ENCODE measurements around the gene PADI4. TPM values are rescaled to one million over a fixed set of nuclear protein-coding genes. Genes with fewer than 3 reads are reported as not detected.
A peak's percentile ranks its signal among the peaks of the same experiment; 100 is the strongest.
"Not testable (repeated sequence)": the region's sequence is repeated elsewhere in the genome, so short reads cannot be mapped to it uniquely, and the experiment has no call there.

PADI4 gene
- total RNA-seq, 1 donor from 2014 or later, result not detected

- no peak for TF ChIP-seq CTCF (IDR thresholded peaks at IDR 0.05)
- no peaks in the 10 kb centered on the region for H3K27me3 ChIP-seq
These were observed 96.8 kb downstream of the PADI4 start for GRCh38 chr1:17404820-17405219.

GRCh38 chr1:17405898-17406759 is 98.1 kb downstream of the PADI4 start:
- Histone ChIP-seq H3K9me3 (no peaks in the 10 kb centered on the region), H3K4me1 (no peaks in the 10 kb centered on the region), H3K4me3 (no peak overlapping the region), H3K27ac (no peak overlapping the region), H3K27me3 (no peaks in the 10 kb centered on the region), H3K36me3 (peaks cover 28% of the 10 kb centered on the region in 2 donors)
- DNase-seq (ENCODE audit: low spot score in 2 of 2), result no peak
- peak; percentile 29 to 69 (median 54) for TF ChIP-seq CTCF (IDR thresholded peaks at IDR 0.05)
- intact Hi-C loops (cut with DNase I), result loop anchor here (2.0 kb wide), 1 partner anchor 281 kb away; no protein-coding TSS in a partner anchor

More at GRCh38 chr1:17404820-17405219, 96.8 kb downstream of the PADI4 start:
- H3K36me3 ChIP-seq, result peaks cover 15 to 16% of the 10 kb centered on the region in 2 donors
- no peak overlapping the region for H3K4me3 ChIP-seq
- no peaks in the 10 kb centered on the region for H3K9me3 ChIP-seq
- intact Hi-C loops (cut with DNase I), result no loop called here
- H3K27ac ChIP-seq, result no peak overlapping the region
- no peak for DNase-seq (ENCODE audit: low spot score in 2 of 2)
- H3K4me1 ChIP-seq, result no peaks in the 10 kb centered on the region

- not testable (repeated sequence) for H3K27ac ChIP-seq; H3K4me1 ChIP-seq; H3K4me3 ChIP-seq; H3K27me3 ChIP-seq; H3K9me3 ChIP-seq; DNase-seq (ENCODE audit: low spot score in 2 of 2)
- peaks cover 33 to 35% of the 10 kb centered on the region in 2 donors for H3K36me3 ChIP-seq
- intact Hi-C loops (cut with DNase I), result loop anchor here (2.0 kb wide), 1 partner anchor 282 kb away; no protein-coding TSS in a partner anchor
These were observed 98.9 kb downstream of the PADI4 start for GRCh38 chr1:17406760-17407475.

- DNase-seq (ENCODE audit: low spot score in 2 of 2); H3K4me3 ChIP-seq; H3K4me1 ChIP-seq; H3K27ac ChIP-seq; H3K27me3 ChIP-seq; H3K9me3 ChIP-seq: not testable (repeated sequence)
- intact Hi-C loops (cut with DNase I), result loop anchor here (2.0 kb wide), 1 partner anchor 283 kb away; no protein-coding TSS in a partner anchor
- H3K36me3 ChIP-seq, result peaks cover 43 to 45% of the 10 kb centered on the region in 2 donors
These were observed 100.0 kb downstream of the PADI4 start for GRCh38 chr1:17407786-17408514.

- H3K4me1 ChIP-seq, result no peaks in the 10 kb centered on the region
- H3K4me3 ChIP-seq, result no peak overlapping the region
- no peaks in the 10 kb centered on the region for H3K27me3 ChIP-seq
- H3K36me3 ChIP-seq, result peaks cover 56 to 58% of the 10 kb centered on the region in 2 donors
- intact Hi-C loops (cut with DNase I), result no loop called here
- H3K27ac ChIP-seq, result no peak overlapping the region
- no peak for DNase-seq (ENCODE audit: low spot score in 2 of 2)
- no peak for TF ChIP-seq CTCF (IDR thresholded peaks at IDR 0.05)
- H3K9me3 ChIP-seq, result no peaks in the 10 kb centered on the region
These were observed 101.4 kb downstream of the PADI4 start for GRCh38 chr1:17409391-17409811.

GRCh38 chr1:17412093-17412870 is 104.3 kb downstream of the PADI4 start:
- DNase-seq (ENCODE audit: low spot score in 2 of 2), result no peak
- intact Hi-C loops (cut with DNase I), result no loop called here
- H3K27me3 ChIP-seq, result no peaks in the 10 kb centered on the region
- H3K4me3 ChIP-seq, result no peak overlapping the region
- peaks cover 72 to 84% of the 10 kb centered on the region in 2 donors for H3K36me3 ChIP-seq
- H3K9me3 ChIP-seq, result no peaks in the 10 kb centered on the region
- no peak for TF ChIP-seq CTCF (IDR thresholded peaks at IDR 0.05)
- no peaks in the 10 kb centered on the region for H3K4me1 ChIP-seq
- no peak overlapping the region for H3K27ac ChIP-seq
